Measurements from ENCODE around the gene SHC2. TPM values are rescaled to one million over a fixed set of nuclear protein-coding genes. Genes with fewer than 3 reads are reported as not detected.
A peak's percentile ranks its signal among the peaks of the same experiment; 100 is the strongest.

SHC2 gene
- total RNA-seq, 4 donors from 2014 or later: 14.6 to 25.0 (median 17.8) TPM

GRCh38 chr19:408441-408901 lies 52.4 kb downstream of the SHC2 start:
- TF ChIP-seq CTCF (IDR thresholded peaks at IDR 0.05): no peak
- no peak for TF ChIP-seq POLR2A (IDR thresholded peaks at IDR 0.05)
- 0 to 2% methylated on average over 5 to 11 of the region's 30 CpGs for WGBS, 2 donors
- DNase-seq (ENCODE audit: low spot score in 2 of 2): peak in 1 of 2 donors; percentile 80
- H3K4me3 ChIP-seq (ENCODE audit: low read depth, poor library complexity, severe bottlenecking): peak overlapping the region; percentile 6
- intact Hi-C loops (cut with DNase I; ENCODE audit: low total_unique reads): no loop called here

- intact Hi-C loops (cut with DNase I; ENCODE audit: low total_unique reads): no loop called here
- peak in 1 of 2 donors; percentile 74 for DNase-seq (ENCODE audit: low spot score in 2 of 2)
- WGBS, 2 donors: 62 to 69% methylated on average over 44 to 61 of the region's 70 CpGs
- TF ChIP-seq POLR2A (IDR thresholded peaks at IDR 0.05) (no peak), CTCF (IDR thresholded peaks at IDR 0.05) (no peak)
- H3K4me3 ChIP-seq (ENCODE audit: low read depth, poor library complexity, severe bottlenecking): no peak overlapping the region
These were observed 53.1 kb downstream of the SHC2 start for GRCh38 chr19:407511-408440.

GRCh38 chr19:406971-407510 lies 53.8 kb downstream of the SHC2 start:
- intact Hi-C loops (cut with DNase I; ENCODE audit: low total_unique reads): no loop called here
- no peak overlapping the region for H3K4me3 ChIP-seq (ENCODE audit: low read depth, poor library complexity, severe bottlenecking)
- WGBS, 2 donors: 74 to 85% methylated on average over 37 to 47 of the region's 48 CpGs
- TF ChIP-seq POLR2A (IDR thresholded peaks at IDR 0.05) (no peak), CTCF (IDR thresholded peaks at IDR 0.05) (no peak)
- no peak for DNase-seq (ENCODE audit: low spot score in 2 of 2)

- intact Hi-C loops (cut with DNase I; ENCODE audit: low total_unique reads): no loop called here
- no peak for DNase-seq (ENCODE audit: low spot score in 2 of 2)
- WGBS, 2 donors: 67 to 68% methylated on average over 39 to 40 of the region's 41 CpGs
- no peak for TF ChIP-seq CTCF (IDR thresholded peaks at IDR 0.05)
- no peak for TF ChIP-seq POLR2A (IDR thresholded peaks at IDR 0.05)
- H3K4me3 ChIP-seq (ENCODE audit: low read depth, poor library complexity, severe bottlenecking): no peak overlapping the region
These were observed 54.6 kb downstream of the SHC2 start for GRCh38 chr19:406135-406781.

- H3K4me3 ChIP-seq (ENCODE audit: low read depth, poor library complexity, severe bottlenecking): no peak overlapping the region
- TF ChIP-seq POLR2A (IDR thresholded peaks at IDR 0.05) (no peak), CTCF (IDR thresholded peaks at IDR 0.05) (no peak)
- no peak for DNase-seq (ENCODE audit: low spot score in 2 of 2)
- 21 to 23% methylated on average over 29 of the region's 29 CpGs for WGBS, 2 donors
- intact Hi-C loops (cut with DNase I; ENCODE audit: low total_unique reads): no loop called here
These were observed 55.5 kb downstream of the SHC2 start for GRCh38 chr19:405121-405965.
